T1000 (cell line): ENCODE data around the gene S100A10.

Experiments used
- DNase-seq: peaks from one replicate; lab custom pipeline; 2025; ENCODE audit warnings: mixed read lengths; lab: John Stamatoyannopoulos, UW

S100A10 gene

DNA sequence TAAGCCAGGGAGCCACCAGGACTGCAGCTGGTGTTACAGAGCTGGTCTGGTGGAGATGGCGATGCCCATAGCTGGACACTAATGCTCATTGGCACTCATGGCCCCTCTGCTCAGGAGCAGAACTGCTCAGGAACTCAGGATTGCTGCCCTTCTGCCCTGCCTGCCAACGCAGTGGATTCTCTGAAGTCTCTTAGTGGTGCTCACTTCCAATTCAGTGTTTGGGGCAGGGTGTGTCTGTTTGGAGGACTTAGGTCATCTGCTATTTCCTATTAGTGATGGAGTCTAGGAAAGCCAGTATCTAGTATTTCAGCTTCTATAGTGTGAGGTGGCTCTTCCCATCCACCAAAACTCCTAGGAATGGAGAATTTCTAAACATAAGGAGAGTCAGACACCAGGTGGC, 29.1 kb downstream of the S100A10 start:
- DNase-seq, result no peak

DNA sequence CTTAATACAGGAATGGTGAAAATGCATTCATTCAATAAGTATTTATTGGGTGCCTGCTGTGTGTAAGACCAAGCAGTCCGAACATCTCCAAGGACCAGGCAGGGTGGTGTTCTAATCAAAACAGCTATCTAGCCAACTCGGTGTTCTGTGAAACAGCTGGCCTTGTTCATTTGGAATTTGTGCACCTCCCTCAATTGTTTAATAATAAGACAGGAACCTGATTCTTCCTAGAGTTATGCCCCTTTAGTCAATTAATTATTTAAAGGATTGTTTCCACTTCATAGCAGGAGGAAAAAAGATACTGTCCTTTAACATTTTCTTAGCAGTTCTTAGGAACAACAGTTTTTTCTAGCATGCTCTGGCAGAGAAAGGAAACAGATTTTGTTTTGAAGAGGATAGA, 30.4 kb downstream of the S100A10 start:
- no peak for DNase-seq

- no peak for DNase-seq
Observed at GRCh38 chr1:151961833-151962232, 31.8 kb downstream of the S100A10 start.

DNA sequence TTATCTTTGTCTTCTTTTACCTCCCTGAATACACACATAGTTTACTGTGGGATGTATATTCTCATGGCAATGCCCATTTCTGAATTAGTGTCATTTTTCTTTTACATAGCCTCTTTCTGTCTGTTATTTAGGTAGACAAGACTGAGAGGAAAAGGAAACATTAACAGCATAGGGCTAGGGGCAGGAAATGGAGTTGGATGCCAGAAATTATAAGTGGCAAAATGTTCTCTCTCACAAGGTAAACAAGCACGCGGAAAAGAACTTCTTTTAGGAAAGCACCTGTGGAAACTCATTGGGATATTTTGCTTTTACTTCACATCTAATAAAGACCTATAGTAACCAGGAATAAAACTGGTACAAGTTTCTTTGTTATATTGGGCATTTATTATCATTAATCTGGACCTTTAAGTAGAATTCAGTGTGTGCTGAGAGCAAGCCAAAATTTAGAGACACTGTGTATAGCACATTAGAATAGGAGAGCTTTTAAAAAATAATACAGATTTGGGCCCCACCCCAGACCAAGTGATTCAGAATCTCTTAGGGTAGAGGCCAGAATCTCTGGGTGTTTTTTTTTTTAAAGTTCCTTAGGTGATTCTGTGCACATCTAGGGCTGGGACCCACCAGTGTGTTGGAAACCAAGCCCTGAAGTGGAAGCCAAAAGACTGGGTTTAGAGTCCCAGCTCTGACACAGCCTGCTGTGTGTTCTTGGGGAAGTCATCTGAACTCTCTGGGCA, 32.7 kb downstream of the S100A10 start:
- DNase-seq, result no peak

- DNase-seq, result no peak
Observed at GRCh38 chr1:151958959-151959358, 34.7 kb downstream of the S100A10 start.

- no peak for DNase-seq
Observed at GRCh38 chr1:151956957-151957497, 36.6 kb downstream of the S100A10 start.

DNA sequence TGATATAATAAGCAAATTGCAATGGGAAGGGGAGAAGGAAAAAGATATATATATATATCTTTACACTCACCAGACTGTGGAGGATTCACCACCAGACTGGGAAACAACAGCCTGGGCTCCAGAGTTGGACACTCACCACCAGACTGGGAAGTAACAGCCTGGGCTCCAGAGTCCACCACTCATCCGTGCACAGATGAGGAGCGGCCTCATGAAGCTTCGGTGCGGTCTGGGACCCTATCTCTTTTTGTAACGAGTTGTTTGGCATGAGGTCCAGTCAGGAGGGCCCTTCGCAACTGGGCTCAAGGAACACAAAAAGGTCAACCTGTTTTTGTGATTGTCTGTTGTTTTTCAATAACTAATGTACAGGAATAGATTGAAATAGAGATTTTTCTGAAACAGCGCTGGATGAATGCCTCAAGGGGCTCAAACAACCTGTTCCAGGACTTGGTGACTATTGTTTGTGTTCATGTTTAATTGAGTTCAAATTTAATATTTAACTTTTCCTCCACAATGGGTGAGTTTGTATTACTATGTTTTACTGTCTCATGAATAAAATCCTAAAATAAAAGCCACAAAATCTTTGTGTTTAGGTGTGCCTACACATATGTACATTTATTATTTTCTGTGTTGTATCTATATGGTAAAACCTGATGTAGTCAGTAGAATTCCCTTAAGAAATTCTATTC, 40.1 kb downstream of the S100A10 start:
- no peak for DNase-seq

DNA sequence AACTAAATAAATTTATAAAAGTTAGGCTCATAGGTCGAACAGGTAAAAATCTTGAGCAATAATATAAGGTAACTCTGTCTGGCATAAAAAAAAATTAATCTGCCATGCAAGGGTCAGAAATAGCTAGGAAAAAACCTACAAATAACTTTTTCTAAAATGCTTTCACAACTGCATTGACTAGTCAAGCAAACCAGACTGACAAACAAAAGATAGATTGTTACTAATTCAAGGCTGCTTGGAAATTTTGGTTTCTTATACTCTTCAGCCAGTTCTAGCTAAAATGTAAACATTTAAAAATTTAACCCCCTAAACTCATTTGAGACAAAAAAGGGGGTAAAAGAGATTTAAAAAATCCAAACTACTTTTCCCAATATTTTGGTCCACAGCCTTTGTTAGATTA, 40.8 kb downstream of the S100A10 start:
- DNase-seq, result no peak

- no peak for DNase-seq
Observed at GRCh38 chr1:151949371-151950193, 44.1 kb downstream of the S100A10 start.

GRCh38 chr1:151948506-151948905, 45.2 kb downstream of the S100A10 start:
- no peak for DNase-seq

- DNase-seq, result no peak
Observed at GRCh38 chr1:151947140-151947539, 46.5 kb downstream of the S100A10 start.

DNA sequence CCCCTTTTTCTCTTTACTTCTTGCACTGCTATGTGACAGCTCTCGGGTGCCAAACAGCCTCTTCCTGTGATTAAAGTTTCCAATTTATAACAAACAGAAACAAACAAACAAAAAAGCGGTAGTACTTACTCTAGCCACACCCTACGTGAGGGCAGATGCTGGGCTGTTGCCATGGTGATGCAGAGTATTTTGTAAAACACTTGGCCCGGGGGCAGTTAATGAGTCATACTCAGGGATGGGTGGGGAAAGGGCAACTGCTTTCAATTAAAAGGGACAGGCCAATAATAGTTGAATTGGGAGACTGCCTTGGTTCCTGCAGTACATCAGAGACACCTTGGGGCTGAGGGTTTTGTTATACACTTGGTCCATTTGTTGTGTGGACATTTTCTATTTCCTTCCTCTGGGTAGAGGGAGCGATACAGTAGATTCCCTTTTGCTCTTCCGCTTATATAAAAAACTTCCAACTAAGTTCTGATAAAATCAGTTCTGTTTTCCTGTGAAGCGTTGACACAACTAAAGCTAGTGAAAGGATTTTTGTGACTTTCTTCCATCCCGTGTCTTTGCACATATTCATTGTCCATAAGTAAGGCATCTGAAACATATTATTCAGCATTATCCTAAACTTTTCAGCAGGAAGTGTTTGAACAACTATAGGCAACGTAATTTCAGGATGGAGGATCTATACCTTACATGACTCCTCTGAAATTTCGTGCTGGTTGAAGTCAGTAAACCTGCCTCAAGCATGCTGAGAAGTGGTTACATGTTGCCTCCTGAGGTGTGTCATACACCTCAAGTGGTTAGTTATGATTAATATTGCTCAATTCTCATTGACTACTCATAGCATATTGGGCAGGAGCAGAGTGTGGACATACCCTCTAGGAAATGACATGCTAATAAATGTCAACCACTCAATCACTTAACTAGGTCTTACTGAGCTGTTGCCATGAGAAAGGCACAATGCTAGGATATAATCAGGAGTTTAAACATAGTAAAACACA, 47.6 kb downstream of the S100A10 start:
- peak; percentile 92 for DNase-seq

GRCh38 chr1:151944857-151945575, 48.6 kb downstream of the S100A10 start:
- DNase-seq, result no peak

DNA sequence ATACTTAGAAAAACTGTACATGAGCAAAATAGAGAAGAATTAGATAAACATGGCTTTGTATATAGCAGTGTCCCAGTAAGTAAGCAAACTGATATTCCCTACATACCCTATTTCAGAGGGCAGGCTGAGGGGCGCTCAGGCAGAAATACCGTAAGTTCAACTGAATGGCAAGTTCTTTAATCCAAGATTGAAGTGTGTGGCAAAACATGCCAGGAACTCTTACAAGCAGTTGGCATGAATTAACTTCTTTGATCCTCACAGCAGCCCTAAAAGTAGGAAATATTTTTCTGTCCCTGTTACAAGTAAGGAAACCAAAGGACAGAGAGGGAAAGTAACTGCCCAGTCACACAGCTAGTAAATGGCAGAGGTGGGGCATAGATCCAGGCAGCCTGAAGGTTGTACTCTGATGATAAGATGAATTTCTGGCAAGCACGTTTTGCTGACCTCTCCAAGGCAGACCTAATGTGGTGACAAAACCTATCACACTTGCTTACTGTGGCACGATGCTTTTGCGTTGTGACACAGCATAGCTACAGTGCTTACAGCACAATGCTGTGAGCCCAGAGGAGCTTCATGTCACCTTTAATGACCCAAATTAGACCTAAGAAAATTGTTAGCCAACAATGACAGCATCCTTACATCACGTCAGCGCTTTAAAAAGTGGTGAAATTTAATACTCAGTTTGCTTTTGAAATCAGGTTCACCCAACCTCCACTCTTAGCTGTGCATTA, 49.4 kb downstream of the S100A10 start:
- no peak for DNase-seq

DNA sequence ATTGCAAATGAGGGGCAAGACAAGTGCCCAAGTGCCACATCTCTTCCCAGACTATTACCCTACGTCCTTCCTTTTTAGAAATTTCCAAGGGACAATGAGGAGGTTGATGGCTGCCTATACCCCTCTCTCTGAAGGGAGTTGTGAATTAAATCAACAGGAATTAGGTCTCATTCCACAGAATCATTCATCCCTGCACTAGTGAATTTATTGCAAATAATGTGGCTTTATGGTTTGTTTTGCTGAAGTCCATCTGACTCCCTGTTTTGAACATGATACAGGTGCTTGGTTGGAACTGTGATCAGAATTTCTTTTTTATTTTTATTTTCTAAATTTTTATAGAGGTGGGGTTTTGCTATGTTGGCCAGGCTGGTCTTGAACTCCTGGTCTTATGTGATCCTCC, 50.1 kb downstream of the S100A10 start:
- DNase-seq, result no peak

DNA sequence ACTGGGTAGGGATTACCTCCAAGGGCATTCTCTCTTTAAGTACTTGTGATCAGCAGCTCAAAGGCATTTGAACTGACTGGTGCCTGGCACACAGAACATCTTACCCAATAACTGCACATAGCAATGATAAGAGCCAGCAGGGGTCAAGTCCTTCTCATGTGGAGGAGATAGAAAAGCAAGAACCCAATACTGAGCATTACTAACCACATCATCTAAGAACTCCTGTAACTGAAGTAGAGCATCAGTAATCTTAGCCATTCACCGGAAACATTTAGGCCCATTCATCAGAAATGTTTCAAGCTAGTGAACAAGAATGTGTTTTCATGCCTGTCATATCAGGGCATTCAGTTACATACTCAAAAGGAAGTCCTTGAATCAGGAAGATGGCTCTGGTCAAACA, 50.8 kb downstream of the S100A10 start:
- DNase-seq, result no peak

- DNase-seq, result no peak
Observed at GRCh38 chr1:151940541-151940940, 53.1 kb downstream of the S100A10 start.

- DNase-seq, result no peak
Observed at GRCh38 chr1:151939779-151940178, 53.9 kb downstream of the S100A10 start.

GRCh38 chr1:151939141-151939540, 54.5 kb downstream of the S100A10 start:
- no peak for DNase-seq

- DNase-seq, result no peak
Observed at GRCh38 chr1:151936653-151937052, 57.0 kb downstream of the S100A10 start.
